HG03442 (cell line): Measurements from ENCODE around the gene FAM20A.
"Not testable (repeated sequence)": the region's sequence is repeated elsewhere in the genome, so short reads cannot be mapped to it uniquely, and the experiment has no call there.

Experiments
- ATAC-seq: cut with Tn5 transposase; IDR thresholded peaks from one replicate; pipeline ENCODE4 v1.9.1; 2021; ENCODE audit warnings: mild to moderate bottlenecking, moderate library complexity; ENCODE audit not compliant: unreplicated experiment

Gene FAM20A

GRCh38 chr17:68591583-68591982 lies 9.6 kb downstream of the FAM20A start:
- no peak for ATAC-seq

GRCh38 chr17:68589086-68589485 lies 12.1 kb downstream of the FAM20A start:
- no peak for ATAC-seq

- no peak for ATAC-seq
These were observed 12.8 kb downstream of the FAM20A start for GRCh38 chr17:68588362-68588761.

GRCh38 chr17:68587847-68588246 lies 13.3 kb downstream of the FAM20A start:
- ATAC-seq = no peak

- no peak for ATAC-seq
These were observed 14.1 kb downstream of the FAM20A start for GRCh38 chr17:68587026-68587425.

- ATAC-seq = no peak
These were observed 15.5 kb downstream of the FAM20A start for GRCh38 chr17:68585643-68586042.

GRCh38 chr17:68584581-68585303 lies 16.4 kb downstream of the FAM20A start:
- ATAC-seq = no peak

- not testable (repeated sequence) for ATAC-seq
These were observed 18.3 kb downstream of the FAM20A start for GRCh38 chr17:68582867-68583266.

GRCh38 chr17:68581863-68582645 lies 19.1 kb downstream of the FAM20A start:
- no peak for ATAC-seq

GRCh38 chr17:68580236-68580770 lies 20.9 kb downstream of the FAM20A start:
- ATAC-seq = no peak

GRCh38 chr17:68579194-68579927 lies 21.8 kb downstream of the FAM20A start:
- no peak for ATAC-seq

- no peak for ATAC-seq
These were observed 22.9 kb downstream of the FAM20A start for GRCh38 chr17:68578236-68578635.

GRCh38 chr17:68577497-68577821 lies 23.7 kb downstream of the FAM20A start:
- ATAC-seq = no peak

GRCh38 chr17:68576811-68577496 lies 24.2 kb downstream of the FAM20A start:
- ATAC-seq = no peak

- ATAC-seq = no peak
These were observed 25.0 kb downstream of the FAM20A start for GRCh38 chr17:68576137-68576536.

GRCh38 chr17:68573338-68573737 lies 27.8 kb downstream of the FAM20A start:
- no peak for ATAC-seq

GRCh38 chr17:68572138-68572842 lies 28.9 kb downstream of the FAM20A start:
- ATAC-seq = no peak

- ATAC-seq = no peak
These were observed 30.6 kb downstream of the FAM20A start for GRCh38 chr17:68570526-68570925.

GRCh38 chr17:68569346-68569745 lies 31.8 kb downstream of the FAM20A start:
- ATAC-seq = no peak

GRCh38 chr17:68568581-68568980 lies 32.6 kb downstream of the FAM20A start:
- no peak for ATAC-seq
